ENCODE data around the gene PPFIA1.
"Not testable (repeated sequence)": the region's sequence is repeated elsewhere in the genome, so short reads cannot be mapped to it uniquely, and the experiment has no call there.

DNA sequence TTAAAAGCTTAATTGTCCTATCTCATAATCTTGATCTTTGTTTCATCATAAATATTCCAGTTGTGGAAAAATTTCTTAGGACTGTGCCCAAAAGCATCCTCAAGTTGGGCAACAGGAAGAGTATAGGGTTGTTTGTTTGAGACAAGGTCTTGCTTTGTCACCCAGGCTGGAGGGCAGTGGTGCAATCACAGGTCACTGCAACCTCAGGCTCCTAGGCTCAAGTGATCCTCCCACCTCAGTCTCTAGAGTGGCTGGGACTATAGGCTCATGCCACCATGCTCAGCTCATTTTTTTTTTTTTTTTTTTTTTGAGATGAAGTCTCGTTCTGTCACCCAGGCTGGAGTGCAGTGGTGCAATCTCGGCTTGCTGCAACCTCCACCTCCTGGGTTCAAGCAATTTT is 11.4 kb upstream of the PPFIA1 start:
- not testable (repeated sequence) for TF ChIP-seq EZH2 (IDR thresholded peaks at IDR 0.05; ENCODE audit: low read depth)
- TF ChIP-seq, protein P1, sequence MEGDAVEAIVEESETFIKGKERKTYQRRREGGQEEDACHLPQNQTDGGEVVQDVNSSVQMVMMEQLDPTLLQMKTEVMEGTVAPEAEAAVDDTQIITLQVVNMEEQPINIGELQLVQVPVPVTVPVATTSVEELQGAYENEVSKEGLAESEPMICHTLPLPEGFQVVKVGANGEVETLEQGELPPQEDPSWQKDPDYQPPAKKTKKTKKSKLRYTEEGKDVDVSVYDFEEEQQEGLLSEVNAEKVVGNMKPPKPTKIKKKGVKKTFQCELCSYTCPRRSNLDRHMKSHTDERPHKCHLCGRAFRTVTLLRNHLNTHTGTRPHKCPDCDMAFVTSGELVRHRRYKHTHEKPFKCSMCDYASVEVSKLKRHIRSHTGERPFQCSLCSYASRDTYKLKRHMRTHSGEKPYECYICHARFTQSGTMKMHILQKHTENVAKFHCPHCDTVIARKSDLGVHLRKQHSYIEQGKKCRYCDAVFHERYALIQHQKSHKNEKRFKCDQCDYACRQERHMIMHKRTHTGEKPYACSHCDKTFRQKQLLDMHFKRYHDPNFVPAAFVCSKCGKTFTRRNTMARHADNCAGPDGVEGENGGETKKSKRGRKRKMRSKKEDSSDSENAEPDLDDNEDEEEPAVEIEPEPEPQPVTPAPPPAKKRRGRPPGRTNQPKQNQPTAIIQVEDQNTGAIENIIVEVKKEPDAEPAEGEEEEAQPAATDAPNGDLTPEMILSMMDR (conservative IDR thresholded peaks at IDR 0.05), result not testable (repeated sequence)
